COLO668 (cell line): ENCODE results near the gene NOTCH2.

Experiments used
- DNase-seq: peaks from one replicate; lab custom pipeline; 2025; ENCODE audit not compliant: unreplicated experiment; lab: John Stamatoyannopoulos, UW

Gene NOTCH2

DNA sequence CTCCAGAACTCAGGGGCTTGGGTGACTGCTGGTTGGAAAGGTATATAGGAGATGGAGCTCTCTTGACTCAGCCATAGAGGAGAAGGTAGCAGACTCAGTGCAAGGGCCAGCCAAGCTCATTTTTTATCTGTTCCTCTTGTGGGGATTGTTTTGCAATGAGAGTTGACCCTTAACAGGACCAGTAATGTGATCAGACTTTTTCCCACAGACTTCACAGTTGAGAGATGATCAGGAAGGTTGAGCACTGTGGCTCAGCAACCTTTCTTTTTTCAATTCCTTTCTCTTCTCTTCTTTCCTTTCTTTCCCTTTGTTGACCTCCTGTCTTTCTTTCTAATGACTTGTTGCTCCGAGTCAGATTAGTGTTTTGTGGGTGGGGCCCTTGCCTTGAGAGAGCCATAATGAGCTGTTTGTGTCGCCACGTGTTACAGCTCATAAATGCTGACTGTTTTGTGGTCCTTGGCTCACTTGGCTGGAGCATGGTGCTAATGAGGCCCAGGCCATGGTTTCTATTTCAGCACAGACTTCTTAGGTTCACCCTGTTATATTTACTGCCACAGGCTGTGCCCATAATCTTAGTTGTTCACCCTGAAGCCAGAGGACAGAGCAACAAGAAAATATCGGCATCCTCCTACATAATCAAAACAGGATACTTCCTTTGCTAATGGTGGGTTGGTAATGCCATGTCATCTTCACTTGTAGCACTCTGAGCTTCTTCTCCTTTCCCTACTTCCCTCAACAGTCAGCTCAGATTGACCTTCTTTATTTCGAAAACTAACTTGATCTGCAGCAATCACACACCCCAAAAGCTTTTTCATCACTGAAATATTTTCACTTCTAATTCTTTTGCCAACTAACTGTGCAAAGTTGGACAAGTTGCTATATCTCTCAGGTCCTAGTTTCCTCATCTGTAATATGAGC lies 187.1 kb downstream of the NOTCH2 start:
- DNase-seq, result no peak

DNA sequence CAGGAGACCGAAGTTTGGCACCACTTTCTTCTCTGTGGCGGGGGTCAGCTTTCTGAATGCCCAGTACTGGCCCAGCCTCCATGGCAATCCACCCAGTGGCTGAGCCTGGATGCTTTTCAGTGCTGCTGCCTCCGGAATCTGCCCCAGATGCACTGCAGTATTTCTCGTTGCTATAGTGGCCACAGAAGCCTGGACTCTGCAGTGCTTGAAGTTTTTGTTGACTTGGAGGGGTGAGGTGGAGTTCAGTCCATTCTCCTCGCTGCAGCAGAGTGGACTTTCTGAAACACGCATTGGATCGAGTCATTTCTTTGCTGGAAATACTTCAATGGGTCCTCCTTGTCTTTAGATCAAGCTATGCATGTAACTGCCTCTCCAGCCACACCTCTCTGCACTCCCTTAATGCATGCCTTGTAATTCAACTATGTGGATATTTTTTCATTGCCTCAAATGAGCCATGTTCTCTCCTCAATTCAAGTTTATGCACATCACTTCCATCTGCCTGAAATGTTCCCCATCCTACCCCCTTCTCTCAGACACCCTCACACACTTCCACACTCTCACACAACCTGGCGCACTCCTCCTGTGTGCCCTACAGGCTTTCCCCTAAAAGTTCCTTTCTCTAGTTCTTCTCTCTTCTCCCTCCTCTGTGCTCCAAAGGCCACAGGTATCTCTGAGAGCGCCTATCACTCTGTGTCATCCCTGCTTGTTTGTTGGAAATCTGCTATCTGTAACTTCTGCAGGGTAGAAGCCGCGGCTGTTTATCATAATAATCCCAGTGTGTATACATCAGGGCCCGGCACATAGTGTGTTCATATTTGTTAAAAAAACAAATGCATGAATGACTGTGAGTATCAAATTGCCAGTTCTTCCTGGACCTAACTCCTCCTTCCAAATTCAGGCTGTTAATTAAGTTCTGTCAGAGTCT lies 189.7 kb downstream of the NOTCH2 start:
- no peak for DNase-seq

DNA sequence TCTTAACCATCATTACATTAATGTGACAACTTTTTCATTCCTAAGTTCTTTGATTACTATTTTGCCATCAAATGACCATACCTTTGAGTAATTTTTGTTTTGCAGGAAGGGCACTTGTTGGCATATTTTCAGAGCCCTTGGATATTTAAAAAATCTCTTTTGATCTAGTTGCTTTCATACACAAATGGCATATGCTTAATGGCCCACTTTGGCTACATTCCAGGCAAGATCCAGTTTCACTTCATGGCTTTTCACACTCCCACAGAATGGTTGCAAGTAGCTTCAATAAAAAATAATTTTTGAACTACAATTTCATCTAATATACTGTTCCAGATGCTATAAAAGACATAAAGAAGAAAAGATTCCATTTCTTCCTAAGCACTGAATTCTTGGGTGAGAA lies 191.3 kb downstream of the NOTCH2 start:
- peak; percentile 41 for DNase-seq

DNA sequence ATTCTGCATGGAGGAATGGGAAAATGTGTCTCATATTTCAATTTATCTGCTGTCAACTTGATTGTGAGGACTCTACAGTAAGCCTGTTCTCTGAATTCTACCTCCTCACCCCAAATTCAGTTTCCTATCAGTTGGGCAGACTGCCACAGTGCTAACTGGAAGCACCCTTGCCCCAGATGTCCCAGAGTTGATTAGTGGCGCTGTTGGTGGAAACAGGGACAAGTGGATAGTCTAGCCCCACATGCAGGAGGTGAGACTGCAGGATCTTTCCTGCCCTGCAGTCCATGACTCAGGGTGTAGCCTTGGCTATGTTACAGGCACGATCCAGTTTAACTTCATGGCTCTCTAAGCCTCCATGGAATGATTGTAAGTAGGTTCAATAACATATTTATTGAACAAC lies 195.3 kb downstream of the NOTCH2 start:
- no peak for DNase-seq

DNA sequence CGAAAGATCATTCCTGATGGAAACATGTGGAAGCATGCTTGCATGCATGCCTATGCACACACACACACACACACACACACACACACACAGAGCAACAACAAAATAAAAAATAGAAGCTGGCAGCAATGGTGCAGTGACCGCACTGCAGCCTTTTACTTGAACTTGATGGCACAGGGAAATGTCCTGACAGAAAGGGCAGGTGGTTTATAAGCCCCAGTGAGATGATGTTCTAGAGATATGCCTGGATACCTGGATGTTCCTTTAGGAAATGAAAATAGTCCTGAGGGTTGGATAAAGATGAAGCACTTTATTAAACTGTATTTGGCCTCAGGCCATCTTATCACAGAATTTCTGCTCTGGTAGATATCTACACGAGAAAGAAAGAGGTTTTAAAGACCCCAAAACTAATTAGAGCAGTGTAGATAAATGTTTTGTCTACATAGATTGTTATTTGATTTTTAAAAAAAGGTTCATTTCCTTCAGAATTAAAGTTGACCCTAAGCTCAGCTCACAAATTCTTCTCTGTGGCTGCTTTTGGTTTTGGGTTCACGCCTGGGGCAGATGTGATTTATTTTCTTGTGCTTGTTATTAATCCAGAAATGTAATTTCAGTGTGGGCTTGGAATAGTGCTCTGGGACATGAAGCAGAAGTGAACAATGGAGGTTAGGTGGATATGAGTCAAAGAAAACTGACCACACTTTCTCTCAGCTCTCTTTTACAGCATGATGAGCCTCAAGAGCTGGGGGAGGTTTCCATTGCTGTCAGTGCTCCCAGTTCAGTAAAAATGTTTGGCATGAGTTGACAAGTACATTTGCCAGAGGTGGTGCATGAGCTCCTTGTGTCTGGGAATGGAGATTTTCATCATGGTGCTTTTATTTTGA lies 196.1 kb downstream of the NOTCH2 start:
- DNase-seq, result no peak

DNA sequence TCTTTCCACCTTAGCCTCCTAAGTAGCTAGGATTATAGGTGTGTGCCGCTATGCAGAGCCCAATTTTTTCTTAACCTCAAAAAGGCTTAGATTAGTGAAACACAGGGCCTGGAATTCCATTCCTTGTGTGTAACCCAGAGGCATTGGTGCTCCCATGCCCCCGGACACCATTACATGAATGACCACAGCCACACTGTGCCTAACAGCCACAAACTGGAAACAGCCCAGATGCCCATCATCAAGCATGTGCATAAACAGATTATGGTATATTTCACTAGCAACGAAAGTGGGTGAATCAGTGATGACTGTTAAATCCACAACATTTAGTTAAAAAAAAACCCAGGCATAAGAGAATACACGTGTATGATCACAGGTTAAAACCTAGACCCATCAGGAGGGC lies 197.6 kb downstream of the NOTCH2 start:
- no peak for DNase-seq

DNA sequence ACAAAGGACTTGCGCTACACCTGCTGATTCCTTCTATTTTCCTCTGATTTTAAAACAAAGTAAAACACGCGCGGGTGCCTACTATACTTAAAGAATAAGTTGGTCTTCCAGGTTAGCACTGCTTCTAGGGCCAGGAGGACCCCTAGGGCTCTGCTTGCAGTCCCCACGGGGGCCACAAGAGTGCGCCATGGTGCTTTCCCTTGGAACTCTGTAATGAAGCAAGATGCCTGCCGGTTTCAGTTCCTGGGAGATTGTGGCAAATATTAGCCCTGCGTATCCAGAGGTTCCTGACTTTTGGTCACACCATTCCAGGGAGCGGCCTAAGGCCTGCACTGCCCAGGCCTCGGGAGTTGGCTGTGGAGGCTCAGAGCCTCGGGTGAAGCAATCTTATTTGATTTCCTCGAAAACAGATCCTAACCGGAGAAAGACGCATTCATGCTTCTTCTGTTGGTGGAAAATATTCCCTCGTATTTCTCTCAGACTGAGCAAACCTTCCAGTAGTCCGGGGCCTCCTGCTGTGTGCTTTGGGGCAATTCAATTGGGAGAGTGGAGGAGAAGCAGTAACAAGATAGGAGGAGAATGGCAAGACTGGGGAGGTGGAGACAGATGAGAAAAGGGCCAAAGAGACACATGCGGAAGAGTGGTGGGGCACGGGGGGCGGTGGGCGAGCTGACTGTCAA lies 198.4 kb downstream of the NOTCH2 start:
- peak; percentile 80 for DNase-seq

DNA sequence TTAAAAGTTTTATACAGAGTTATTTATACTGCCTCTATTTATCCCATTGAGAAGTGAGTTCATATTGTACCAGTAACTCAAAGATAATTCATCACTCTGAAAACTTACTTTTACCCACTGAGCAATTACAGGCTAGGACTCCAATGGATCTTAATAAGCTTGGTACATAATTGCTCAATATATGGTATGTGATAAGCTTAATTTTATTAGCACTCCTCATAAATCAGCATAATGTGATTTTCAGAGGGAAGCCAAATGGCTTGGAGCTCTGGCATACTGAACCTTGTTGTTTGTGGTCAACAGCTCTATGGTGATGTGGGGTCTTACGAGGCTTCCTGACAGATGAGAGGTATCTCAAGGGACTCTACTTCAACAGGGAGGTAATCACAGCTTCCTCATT lies 199.5 kb downstream of the NOTCH2 start:
- DNase-seq, result no peak

DNA sequence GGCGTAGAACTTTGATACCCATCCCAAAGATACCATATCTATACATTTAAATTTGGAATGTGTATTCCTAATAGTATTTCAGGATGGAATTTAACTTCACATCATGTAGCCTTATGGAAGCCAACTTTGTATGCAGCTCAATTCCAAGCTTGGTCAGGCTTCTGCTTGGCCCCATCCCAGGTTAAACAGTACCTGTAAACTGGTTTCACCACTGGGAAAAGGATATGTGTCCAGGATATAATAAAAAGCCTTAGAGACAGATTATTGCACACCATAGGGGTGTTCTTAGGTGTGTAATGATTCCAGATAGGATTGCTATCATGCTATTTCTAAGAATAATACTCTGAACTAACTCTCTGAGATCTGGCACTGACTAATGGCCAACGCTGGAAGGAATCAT lies 201.3 kb downstream of the NOTCH2 start:
- DNase-seq, result no peak

DNA sequence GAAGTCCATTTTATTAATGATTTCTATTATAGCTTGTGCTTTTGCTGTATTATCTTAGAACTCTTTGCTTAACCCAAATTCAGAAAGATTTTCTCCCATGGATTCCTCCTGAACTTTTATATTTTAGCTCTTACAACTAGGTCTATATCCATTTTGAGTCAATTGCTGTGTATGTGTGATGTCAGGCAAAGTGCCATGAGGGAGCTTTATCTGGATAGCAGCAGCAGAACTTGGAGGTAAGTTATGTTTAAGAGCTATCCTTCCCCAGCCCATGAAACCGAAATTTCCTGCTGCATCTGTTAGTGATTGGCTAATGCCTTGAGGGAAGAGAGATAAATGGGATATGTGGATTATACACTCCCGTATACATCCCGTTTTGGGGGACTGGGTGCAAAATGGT lies 203.0 kb downstream of the NOTCH2 start:
- DNase-seq, result no peak

DNA sequence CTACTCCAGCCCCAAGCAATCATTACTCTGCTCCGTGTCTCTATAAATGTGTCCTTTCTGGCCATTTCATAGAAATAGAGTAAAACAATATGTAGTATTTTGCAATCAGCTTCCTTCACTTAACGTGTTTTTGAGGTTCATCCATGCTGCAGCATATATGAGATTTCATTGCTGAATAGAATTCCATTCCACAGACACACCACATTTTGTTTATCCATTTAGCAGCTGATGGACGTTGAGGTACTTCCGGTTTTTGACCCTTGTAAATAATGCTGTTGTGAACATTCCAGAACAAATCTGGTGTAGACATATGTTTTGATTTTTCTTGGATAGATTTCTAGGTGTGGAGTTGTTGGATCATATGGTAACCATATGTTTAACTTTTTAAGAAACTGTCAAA lies 203.8 kb downstream of the NOTCH2 start:
- no peak for DNase-seq

DNA sequence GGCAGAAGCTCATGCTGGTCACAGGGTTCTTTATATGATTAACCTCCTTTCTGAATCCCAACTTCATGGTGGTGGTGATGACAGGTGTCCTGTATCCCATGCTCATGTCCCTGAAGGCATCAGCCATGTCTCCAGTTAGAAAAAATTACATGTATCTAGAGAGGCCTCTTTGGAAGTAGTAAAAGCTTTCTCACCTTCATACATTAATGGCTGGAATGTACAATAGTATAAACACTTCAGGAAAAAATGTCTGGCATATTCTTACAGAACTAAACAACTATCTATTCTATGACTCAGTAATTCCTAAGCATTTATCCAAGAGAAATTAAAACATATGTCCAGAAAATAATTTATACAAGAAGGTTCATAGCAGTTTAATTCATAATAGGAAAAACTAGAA lies 207.2 kb downstream of the NOTCH2 start:
- DNase-seq, result no peak
